Frontal cortex (tissue), 4 donors: ENCODE results near the gene GZF1. TPM values are rescaled to one million over a fixed set of nuclear protein-coding genes. Genes with fewer than 3 reads are reported as not detected.

ENCODE experiments used
- DNase-seq, 2 donors: peaks; one replicate each; pipeline ENCODE4 v3.0.0; 2012; ENCODE audit warnings: low spot score in 2 of 2
- FAIRE-seq: peaks from 2 replicates; lab custom pipeline; 2012; peaks lifted over from hg19 to GRCh38; lab: Jason Lieb, UNC
- total RNA-seq: library from RNA; depleted of rRNA; stranded (reverse); fragments of >200 nt; gene quantifications from one replicate; pipeline ENCODE4 v1.2.3, GENCODE V29; 2014
- donor health status: control.
- donor health status: control.
- donor health status: control.

Gene GZF1
- total RNA-seq, 1 donor from 2014 or later = 17.9 TPM

DNA sequence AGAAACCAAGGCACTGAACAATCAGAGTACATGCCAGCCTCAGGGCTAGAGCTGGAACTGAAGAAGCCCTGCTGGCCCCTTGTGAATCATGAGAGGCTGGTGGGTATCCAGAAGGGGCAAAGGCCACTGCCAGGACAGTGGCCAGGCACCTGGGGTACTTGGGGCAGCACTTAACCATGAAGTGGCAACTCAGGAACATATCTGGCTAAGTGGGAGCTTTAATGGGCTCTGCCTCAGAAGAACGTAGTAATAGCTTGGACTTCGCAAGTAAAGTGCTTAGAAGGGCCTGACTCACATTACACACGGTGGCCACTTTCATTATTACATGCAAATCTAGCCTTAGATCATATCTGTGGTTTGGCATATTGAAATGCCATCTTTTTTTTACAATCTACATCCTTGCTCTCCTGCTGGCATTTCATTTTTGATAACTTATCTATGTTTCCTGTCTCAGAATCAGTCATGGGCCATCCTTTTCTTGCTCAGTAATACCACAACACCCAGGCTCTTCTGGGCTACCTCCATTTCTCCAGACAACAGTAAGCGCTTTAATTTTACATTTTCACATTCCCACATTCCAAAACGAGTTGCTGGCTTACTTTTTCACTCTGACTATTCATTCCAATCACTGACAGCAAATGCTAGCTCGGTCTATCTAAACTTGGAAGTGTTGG, 37.7 kb downstream of the GZF1 start:
- FAIRE-seq (no peak), DNase-seq (no peak)

DNA sequence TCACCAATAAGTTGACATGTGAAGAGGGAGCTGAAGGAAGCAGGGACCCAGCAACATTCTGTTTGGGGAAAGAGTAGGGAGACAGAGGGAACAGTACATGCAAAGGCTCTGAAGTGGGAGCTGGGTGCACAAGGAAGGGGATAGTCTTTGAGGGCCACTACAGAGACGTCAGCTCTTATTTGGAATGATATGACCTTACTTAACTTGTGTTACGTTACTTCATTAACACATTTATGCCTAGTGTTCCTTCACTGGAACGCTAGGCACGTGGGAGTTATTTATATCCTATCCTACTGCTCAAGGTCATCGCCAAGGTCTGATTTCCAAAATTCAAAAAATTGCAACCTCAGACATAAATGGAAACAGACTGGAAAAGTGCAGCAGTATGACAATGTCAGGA, 39.1 kb downstream of the GZF1 start:
- DNase-seq = no peak
- no peak for FAIRE-seq

DNA sequence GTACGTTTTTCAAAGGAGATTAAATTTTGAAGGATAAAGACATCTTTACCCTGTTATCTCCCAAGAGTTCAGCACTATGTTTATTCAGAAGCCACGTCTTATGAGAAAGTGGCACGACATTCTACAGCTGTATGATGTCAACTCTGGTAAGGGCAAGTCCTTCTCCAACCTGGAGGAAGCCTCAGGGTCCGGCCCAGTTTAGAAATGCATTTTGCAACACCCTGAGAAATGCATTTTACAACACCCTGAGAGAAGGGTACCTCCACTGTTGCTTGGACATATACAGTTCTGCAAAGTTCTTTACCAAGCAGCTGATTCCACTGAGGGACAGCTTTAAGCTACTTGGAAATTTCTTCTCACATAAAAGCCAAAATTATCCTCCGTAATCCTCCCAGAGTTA, 41.8 kb downstream of the GZF1 start:
- no peak for DNase-seq
- FAIRE-seq = no peak

DNA sequence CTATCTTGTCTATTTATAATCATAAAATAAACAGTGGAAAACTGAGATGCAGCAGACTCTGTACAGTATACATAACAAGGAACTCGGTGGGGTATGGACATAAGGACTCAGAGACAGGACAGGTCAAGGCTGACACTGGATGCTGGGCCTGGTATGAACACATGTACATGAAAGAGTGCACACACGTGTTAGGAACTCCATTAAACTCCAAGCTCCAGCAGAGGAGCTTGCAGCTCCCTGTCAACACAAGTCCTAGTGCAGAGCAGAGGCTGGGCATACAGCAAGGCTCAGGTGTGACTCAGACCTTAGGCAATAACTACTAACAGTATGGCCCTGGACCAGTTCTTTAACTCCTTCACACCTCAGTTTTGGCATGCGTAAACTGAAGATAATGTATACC, 42.2 kb downstream of the GZF1 start:
- DNase-seq (no peak), FAIRE-seq (no peak)

DNA sequence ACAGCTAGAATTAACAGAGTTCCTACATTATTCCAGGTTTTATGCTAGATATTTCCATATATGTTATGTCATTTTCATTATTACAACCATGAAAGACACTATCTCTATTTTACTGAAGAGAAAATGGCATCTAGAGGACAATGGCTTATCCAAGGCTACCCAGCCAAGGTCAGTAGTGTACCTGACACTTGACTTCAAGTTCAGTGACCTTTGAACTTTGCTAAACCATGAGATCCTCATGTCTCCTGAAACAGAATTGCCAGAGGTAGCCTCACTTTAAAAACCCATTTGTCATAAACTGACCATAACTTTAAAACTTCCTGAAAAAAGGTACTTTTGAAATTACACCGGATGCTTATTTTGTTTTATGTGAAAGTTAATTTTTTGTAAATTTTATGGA, 44.9 kb downstream of the GZF1 start:
- FAIRE-seq = no peak
- no peak for DNase-seq

DNA sequence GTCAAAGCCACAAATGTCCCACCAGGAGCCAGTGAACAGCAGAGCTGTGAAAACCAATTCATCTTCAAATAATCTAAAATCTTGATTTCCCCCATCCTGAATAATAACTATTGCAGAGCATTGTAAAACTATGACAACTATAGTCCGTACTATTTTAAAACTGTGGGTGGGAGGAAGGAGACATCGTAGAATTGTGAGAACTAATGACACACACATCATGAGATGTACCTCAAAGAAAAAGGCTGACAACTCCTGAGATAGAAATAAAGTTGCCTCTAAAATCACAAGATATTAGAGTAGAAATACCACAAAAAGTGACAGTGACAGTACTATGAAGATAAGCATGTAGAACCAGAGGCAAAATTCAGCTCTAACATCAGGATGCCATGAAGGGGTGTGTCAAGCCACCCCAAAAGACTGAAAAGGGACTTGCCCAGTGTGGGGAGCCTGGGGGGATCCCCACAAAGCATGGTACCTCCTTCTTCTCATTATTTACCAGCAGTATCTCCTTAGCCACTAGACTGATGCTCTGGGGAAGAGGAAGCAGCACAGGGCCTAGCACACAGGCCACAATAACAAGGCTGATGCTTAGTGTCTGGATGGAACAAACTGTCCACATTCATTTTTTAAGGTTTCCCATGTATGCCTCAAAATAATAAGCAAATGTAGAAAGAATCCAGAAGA, 45.9 kb downstream of the GZF1 start:
- DNase-seq (no peak), FAIRE-seq (no peak)

DNA sequence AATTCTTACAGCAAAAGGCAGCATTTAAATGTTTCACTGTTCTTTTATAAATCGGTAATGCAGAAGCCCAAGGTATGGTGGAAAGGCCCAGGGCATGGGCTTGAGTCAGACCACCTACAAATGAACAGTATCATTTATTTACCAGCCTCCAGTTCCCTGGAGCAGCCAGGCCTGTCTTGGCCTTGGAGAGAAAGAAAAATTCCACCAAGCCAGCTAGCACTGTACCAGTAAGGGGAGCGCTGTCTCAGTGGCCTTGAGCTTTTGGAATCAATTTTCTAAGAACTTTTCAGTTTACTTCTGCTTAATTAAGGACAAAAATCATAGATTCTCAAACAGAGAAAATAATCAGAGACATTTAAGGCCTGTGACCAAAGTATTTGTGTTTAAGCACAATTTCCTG, 47.0 kb downstream of the GZF1 start:
- no peak for FAIRE-seq
- no peak for DNase-seq

DNA sequence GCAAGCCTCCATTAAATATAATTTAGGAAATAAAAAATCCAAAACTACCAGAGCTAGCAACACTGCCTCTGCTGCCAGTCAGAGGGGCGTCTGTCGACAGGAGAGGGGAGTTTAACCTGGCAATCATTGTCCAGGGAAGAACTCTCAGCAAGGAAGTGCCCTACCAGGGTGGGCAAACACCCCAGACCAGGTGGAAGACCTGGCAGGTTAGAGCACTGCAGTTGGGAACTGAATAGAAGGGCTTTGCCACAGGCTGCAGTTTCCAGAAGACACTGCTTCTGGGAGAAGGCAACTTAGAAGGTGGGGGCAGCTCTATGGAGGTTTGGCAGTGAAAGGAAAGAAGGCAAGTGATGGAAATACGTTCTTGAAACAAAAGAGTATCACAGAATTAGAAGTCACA, 47.8 kb downstream of the GZF1 start:
- DNase-seq (no peak), FAIRE-seq (no peak)

DNA sequence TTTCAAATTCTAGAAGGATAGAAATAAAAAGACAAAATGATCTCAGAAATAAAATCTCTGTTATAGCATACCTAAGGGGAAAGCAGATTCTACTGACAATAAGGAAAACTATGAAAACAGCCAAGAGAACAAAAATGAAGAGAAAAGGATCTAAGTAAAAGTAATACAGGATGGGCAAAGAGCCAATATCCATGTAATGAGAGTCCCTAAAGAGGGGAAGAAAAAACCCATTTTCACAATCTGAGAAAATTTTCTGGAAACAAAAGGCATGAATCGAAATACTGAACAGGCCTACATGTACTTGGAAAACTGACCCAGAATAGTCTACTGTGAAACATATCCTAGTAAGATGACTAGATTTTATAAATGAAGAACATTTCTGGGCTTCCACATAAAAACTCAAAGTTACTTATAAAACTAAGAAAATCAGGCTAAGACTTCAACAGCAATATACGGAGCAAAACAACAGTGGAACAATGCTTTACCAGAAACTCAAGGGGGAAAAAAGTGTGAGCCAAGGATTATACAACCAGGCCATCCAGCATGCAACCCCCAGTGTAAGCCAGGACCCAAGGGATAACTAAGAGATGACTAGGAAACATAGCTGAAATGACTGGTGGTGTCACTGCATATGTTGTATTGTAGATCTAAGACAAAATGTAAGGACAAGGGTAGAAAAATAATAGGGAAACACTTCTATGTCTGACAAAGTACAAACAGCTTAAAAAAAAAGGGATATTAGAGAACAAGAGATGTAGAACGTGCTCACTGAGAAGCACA, 49.1 kb downstream of the GZF1 start:
- FAIRE-seq = no peak
- DNase-seq = no peak

DNA sequence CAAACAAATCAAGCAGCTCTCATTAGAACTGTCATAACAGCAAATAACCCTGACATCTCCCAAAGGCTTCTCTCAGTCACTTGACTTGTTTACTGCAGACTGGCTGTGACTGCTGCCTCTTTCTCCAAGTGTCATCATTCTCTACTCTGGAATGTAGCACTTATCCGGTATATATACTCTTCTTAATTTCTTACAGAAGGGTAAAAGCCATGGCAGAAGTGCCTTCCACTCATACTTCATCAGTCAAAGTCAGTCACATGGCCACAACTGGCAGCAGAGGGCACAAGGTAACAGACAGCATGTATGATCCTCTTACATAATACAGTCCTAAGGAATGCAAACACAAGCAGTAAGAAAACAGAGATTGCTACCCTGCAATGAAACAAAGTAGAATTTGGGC, 50.0 kb downstream of the GZF1 start:
- FAIRE-seq (no peak), DNase-seq (no peak)

DNA sequence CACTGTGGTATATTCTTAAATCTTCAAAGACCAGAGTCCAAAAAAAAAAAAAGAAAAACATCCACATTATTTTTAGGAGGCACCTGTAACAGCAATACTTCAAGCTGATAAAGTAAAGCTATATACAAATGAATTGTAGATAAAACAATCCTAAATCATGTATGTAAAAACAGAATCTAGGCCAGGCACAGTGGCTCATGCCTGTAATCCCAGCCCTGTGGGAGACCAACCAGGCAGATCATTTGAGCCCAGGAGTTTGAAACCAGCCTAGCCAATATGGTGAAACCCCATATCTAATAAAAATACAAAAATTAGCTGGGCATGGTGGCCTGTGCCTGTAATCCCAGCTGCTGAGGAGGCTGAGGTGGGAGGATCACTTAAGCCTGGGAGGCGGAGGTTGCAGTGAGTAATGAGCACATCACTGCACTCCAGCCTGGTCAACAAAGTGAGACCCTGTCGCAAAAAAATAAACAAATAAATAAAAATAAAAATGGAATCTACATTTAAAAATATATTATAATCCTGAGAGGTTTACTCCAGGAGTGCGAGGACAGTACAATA, 52.0 kb downstream of the GZF1 start:
- DNase-seq (no peak), FAIRE-seq (no peak)

DNA sequence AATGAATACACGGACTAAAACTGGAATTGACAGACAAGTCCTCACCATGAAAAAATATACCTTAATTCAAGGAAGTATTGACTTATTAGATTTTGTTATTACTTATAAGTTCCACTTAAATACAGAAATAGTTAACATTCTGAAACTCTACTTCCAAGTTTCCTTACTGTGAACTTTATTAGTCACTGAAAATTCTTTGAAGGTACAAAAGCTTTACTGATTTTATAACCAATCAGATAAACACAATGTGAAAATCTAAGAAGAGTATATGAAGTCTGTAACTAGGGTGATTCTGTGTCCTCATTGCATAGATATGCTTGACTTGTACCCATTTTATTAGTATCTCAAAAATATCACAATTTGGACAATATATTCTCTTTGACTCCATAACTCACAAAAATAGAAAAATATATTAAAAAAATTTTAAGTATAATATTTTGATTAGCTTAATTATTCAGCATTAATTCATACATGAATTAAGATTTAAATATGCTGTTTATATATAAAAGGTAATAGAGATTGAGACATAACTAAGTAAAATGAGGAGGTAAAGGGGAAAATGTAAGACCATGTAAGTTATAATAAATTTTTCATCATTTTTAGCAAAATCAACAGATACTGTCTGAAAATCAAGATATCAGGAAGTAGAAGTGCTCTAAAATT, 52.7 kb downstream of the GZF1 start:
- DNase-seq = no peak
- FAIRE-seq = peak; percentile 6

DNA sequence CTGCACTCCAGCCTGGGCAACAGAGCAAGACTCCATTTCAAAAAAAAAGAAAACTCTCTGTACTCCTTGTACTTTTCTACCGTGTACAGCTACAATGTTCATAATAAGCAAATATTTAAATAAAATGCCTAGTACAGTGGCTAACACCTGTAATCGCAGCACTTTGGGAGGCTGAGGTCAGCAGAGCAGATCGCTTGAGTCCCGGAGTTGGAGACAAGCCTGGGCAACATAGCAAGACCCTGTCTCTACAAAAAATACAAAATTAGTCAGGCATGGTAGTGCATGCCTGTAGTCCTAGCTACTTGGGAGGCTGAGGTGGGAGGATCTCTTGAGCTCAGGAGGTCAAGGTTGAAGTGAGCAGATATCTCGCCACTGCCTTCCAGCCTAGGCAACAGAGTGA, 53.6 kb downstream of the GZF1 start:
- DNase-seq = no peak

DNA sequence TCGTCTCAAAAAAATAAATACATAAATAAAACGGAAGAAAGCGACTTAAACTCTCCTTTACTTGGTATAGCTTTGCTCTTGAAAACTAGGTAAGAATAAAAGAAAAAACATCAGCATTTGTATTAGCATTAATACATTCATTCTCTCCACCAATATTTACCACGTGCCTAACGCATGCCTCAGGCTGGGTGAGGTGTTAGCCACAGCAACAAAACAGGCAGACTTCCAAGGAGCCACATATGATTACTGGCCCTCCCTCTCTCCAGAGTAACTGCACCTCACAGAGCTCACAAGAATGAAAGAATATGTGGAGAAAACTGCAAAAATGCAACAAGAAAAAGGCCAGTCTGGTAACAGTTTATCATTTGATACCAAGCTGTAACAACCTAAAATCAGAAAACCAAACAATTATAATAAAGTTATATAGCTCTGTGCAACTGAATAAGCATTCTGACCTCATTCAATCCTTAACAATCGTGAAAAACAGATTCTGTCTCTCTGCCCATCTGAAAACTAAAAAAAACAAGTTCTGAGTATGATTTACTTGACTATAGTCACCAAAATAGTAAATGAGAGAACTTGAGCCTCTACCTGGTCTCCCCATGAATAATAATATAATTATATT, 54.1 kb downstream of the GZF1 start:
- no peak for FAIRE-seq
- DNase-seq = no peak

More for the DNA sequence above, 53.6 kb downstream of the GZF1 start:
- no peak for FAIRE-seq

DNA sequence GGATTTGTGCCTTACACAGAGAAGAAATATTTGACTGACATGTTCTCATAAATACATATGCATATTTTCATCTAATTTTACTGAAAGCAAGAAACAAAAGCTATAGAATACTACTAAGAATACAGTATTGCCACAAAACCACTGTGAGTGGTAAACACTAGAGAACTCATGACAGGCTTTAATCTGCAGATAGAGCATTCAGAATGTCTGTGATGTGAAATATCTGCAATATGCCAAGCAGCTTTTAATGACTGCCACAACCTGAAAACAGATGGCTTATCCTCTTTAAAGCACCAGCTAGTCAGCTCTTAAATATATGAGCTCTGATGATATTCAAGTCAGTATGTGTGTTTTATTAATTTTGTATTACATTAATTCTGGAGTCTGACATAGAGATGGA, 55.9 kb downstream of the GZF1 start:
- DNase-seq (no peak), FAIRE-seq (no peak)

DNA sequence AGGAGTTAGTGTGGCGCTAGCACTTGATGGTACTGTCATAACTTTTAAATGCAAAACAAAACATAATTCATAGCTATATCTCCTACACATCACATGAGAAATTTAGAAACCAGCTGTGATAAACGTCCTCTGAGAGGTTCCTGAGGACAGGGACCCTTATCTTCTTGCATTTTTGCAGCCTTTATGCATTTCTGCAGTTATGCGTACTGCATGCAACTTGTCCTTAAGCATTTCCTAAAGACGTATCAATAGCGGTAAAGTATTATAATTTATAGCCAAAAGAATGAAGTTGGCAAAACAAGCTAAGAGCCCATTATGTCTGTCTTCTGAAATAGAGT, 57.6 kb downstream of the GZF1 start:
- FAIRE-seq (no peak), DNase-seq (no peak)

DNA sequence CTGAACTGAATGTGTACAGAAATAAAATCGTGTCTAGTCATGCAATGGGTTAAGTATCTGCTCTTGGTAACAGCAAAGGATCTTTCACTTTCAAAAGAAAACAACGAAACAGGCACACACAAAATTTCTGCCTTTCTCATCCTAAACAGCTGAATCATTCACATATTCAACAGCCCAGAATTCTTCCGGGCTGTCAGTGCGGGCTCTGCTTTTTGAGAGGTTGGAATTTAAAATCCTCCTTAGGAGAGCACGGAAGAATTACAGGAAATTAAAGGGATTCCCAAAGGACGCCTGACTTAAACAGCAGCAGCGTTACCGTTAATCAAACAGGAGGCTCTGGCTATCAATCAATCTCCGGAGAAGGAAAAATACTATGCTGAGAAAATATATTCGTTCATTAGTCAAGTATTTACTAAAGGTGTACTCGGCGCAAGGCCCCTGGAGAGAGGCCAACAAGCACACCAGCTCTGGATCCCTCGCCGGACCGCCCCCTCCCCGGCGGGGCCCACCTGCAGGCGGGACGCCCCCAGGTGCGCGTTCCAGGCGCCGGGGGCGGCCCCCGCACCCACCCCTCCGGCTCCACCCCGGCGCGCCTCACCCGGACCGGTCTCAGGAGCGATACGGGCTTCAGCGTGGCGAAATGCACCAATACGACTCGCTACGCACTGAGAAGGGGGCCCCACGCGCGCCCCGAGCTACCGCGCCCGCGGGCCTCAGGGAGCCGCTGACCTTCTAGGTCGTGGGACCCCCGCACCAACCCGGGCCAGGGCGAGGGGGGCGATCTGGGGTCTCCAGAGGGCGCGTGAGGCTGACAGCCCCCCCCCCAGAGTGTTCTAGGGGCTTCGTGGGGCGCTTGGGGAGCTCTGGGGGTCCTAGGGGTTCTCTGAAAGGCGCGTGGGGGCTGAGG, 58.3 kb downstream of the GZF1 start:
- no peak for FAIRE-seq
- peak; percentile 35 to 56 for DNase-seq

DNA sequence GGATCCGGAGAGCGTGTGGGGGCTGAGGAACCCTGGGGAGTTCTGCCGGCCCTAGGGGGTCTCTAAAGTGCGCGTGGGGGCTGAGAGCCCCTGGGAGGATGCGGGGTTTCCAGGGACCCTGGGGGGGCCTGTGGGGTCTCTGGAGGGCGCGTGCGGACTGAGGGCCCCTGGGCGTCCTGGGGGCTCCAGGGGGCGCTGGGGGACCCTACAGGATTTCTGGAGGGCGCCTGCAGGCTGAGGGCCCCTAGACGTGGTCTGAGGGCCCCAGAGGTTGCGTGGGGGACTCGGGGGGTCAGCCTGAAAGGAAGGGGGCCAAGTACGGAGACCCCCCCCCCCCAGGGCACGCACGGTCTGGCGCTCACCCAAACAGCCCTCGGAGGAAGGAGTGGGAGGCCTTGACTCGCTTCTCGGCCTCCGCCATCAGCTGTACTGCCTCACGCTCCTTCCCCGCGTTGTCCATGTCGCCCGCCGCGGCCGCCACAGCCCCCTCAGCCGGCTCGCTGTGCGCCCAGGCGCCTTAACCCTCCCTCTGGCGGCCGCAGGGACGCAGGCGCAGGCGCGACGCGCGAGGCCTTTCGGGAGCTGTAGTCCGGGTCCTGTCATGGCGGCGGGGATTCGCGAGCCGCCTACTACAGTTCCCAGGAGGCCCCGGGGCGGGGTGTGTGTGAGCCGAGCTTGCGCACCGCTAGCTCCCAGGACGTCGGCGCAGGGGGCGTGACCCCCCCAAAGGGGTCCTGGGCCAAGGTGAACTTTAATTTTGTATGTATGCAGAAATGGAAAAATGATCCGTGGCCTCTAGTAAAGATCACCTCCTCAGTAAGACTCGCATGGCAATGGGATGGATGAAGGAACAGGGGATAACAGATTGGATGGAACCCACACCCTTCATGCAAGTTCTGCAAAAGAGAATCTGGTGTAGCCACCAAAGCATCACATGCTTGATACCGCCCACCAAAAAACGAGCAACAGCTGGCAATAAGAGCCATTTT, 59.3 kb downstream of the GZF1 start, which contains the start of gene NAPB:
Gene NAPB, minus strand, starts transcription at position 546 of the 989 bp plus-strand sequence. Its CDS starts 86 bp downstream, at position 460.
- FAIRE-seq = no peak
- peak; percentile 95 to 98 for DNase-seq
